Astrocyte (in vitro differentiated cells and primary cell): ENCODE data around the gene NMT2. TPM values are rescaled to one million over a fixed set of nuclear protein-coding genes. Genes with fewer than 3 reads are reported as not detected.
A peak's percentile ranks its signal among the peaks of the same experiment; 100 is the strongest.

ENCODE experiments used
- DNase-seq: peaks from one replicate; pipeline ENCODE4 v3.0.0-alpha.2; 2010; ENCODE audit warnings: low read depth
- FAIRE-seq: peaks from 2 replicates; lab custom pipeline; 2011; peaks lifted over from hg19 to GRCh38; lab: Jason Lieb, UNC
- H2AFZ ChIP-seq: 2 replicates; pipeline ENCODE4 v1.6.0; 2012; ENCODE audit warnings: low read depth, low read length, inconsistent platforms
- H3K27ac ChIP-seq: 2 replicates; pipeline ENCODE4 v1.5.1; 2011; ENCODE audit warnings: low read depth, low read length, inconsistent platforms
- H3K27me3 ChIP-seq: 2 replicates; pipeline ENCODE4 v1.6.0; 2011; ENCODE audit warnings: low read length, inconsistent platforms; ENCODE audit not compliant: insufficient read depth
- H3K36me3 ChIP-seq: 2 replicates; pipeline ENCODE4 v1.5.1; 2011; ENCODE audit warnings: low read length, inconsistent platforms; ENCODE audit not compliant: insufficient read depth
- H3K4me1 ChIP-seq: 2 replicates; pipeline ENCODE4 v1.5.1; 2011; ENCODE audit warnings: low read length, inconsistent platforms; ENCODE audit not compliant: insufficient read depth
- H3K4me2 ChIP-seq: 2 replicates; pipeline ENCODE4 v1.6.0; 2012; ENCODE audit warnings: low read length, inconsistent platforms
- H3K4me3 ChIP-seq: 2 replicates; pipeline ENCODE4 v1.5.1; 2011; ENCODE audit warnings: low read depth, mild to moderate bottlenecking, low read length, inconsistent platforms; ENCODE audit not compliant: insufficient read depth
- H3K79me2 ChIP-seq: 2 replicates; pipeline ENCODE4 v1.6.0; 2012; ENCODE audit warnings: mild to moderate bottlenecking, low read length, inconsistent platforms; ENCODE audit not compliant: insufficient read depth
- H3K9ac ChIP-seq: 2 replicates; pipeline ENCODE4 v1.6.0; 2012; ENCODE audit warnings: mild to moderate bottlenecking, low read length, inconsistent platforms
- H3K9me3 ChIP-seq: 2 replicates; pipeline ENCODE4 v1.5.1; 2012; ENCODE audit warnings: low read depth, mild to moderate bottlenecking, low read length, inconsistent platforms; ENCODE audit not compliant: insufficient read depth
- H4K20me1 ChIP-seq: 2 replicates; pipeline ENCODE4 v1.6.0; 2012; ENCODE audit warnings: low read length, inconsistent platforms; ENCODE audit not compliant: insufficient read depth
- H3K27ac Mint-ChIP-seq: one replicate; pipeline ENCODE4 v1.8.0; 2021; ENCODE audit warnings: mild to moderate bottlenecking, mixed read lengths; ENCODE audit not compliant: unreplicated experiment
- H3K27me3 Mint-ChIP-seq: one replicate; pipeline ENCODE4 v1.8.0; 2021; ENCODE audit warnings: low read depth, mixed read lengths; ENCODE audit not compliant: unreplicated experiment
- H3K36me3 Mint-ChIP-seq: one replicate; pipeline ENCODE4 v1.8.0; 2021; ENCODE audit warnings: low read depth, mixed read lengths; ENCODE audit not compliant: unreplicated experiment
- H3K4me1 Mint-ChIP-seq: one replicate; pipeline ENCODE4 v1.8.0; 2021; ENCODE audit warnings: low read depth, mixed read lengths; ENCODE audit not compliant: unreplicated experiment
- H3K4me3 Mint-ChIP-seq: one replicate; pipeline ENCODE4 v1.8.0; 2021; ENCODE audit warnings: mild to moderate bottlenecking, moderate library complexity, mixed read lengths; ENCODE audit not compliant: unreplicated experiment
- H3K9me3 Mint-ChIP-seq: one replicate; pipeline ENCODE4 v1.8.0; 2021; ENCODE audit warnings: mild to moderate bottlenecking, mixed read lengths; ENCODE audit not compliant: unreplicated experiment
- CTCF ChIP-seq: IDR thresholded peaks from 2 replicates; pipeline ENCODE4 v1.5.1; 2011; ENCODE audit warnings: low read depth, mild to moderate bottlenecking, inconsistent platforms, low read length, moderate library complexity; ENCODE audit not compliant: insufficient read depth
- EZH2 ChIP-seq: IDR thresholded peaks from 2 replicates; pipeline ENCODE4 v1.6.1; 2012; ENCODE audit warnings: mild to moderate bottlenecking, low read length, inconsistent platforms; ENCODE audit not compliant: insufficient read depth
- total RNA-seq: library from RNA; stranded (reverse); gene quantifications from 2 replicates; pipeline ENCODE4 v1.2.1, GENCODE V29; 2021

The NMT2 gene
- total RNA-seq, 1 donor from 2014 or later = 22.1 TPM

GRCh38 chr10:15163253-15163828 is 5.2 kb downstream of the NMT2 start:
- Mint-ChIP-seq H3K4me1 (peaks cover 13% of the 10 kb centered on the region), H3K27me3 (no peaks in the 10 kb centered on the region), H3K27ac (peak overlapping the region; percentile 10), H3K36me3 (no peaks in the 10 kb centered on the region), H3K4me3 (no peak overlapping the region), H3K9me3 (no peaks in the 10 kb centered on the region)
- peaks cover 89% of the 10 kb centered on the region for H3K79me2 ChIP-seq
- DNase-seq (no peak), FAIRE-seq (no peak)
- H3K9me3 ChIP-seq = no peaks in the 10 kb centered on the region
- H3K36me3 ChIP-seq = no peaks in the 10 kb centered on the region
- H2AFZ ChIP-seq = no peak overlapping the region
- no peaks in the 10 kb centered on the region for H3K27me3 ChIP-seq
- TF ChIP-seq CTCF (no peak), EZH2 (no peak)
- no peak overlapping the region for H3K27ac ChIP-seq
- H4K20me1 ChIP-seq = peaks cover 55% of the 10 kb centered on the region
- H3K4me1 ChIP-seq = peaks cover 10% of the 10 kb centered on the region
- H3K4me2 ChIP-seq = no peak overlapping the region
- no peak overlapping the region for H3K9ac ChIP-seq
- no peak overlapping the region for H3K4me3 ChIP-seq

- no peak for FAIRE-seq
Observed at GRCh38 chr10:15158972-15159371, 9.5 kb downstream of the NMT2 start.

More at GRCh38 chr10:15158972-15159371, 9.5 kb downstream of the NMT2 start:
- no peak overlapping the region for H3K27ac Mint-ChIP-seq
- H3K9me3 Mint-ChIP-seq = no peaks in the 10 kb centered on the region
- Histone ChIP-seq H3K27me3 (no peaks in the 10 kb centered on the region), H3K36me3 (no peaks in the 10 kb centered on the region), H3K27ac (no peak overlapping the region), H3K4me3 (no peak overlapping the region), H3K4me2 (no peak overlapping the region), H3K4me1 (no peaks in the 10 kb centered on the region), H3K9me3 (no peaks in the 10 kb centered on the region), H4K20me1 (peaks cover 45% of the 10 kb centered on the region), H3K79me2 (peaks cover 87% of the 10 kb centered on the region), H3K9ac (no peak overlapping the region), H2AFZ (no peak overlapping the region)
- H3K4me3 Mint-ChIP-seq = no peak overlapping the region
- H3K36me3 Mint-ChIP-seq = peaks cover 5% of the 10 kb centered on the region
- no peak for DNase-seq
- no peaks in the 10 kb centered on the region for H3K27me3 Mint-ChIP-seq
- TF ChIP-seq EZH2 (no peak), CTCF (no peak)
- H3K4me1 Mint-ChIP-seq = peaks cover 8% of the 10 kb centered on the region
